ENCODE measurements around the gene NPBWR2. TPM values are rescaled to one million over a fixed set of nuclear protein-coding genes. Genes with fewer than 3 reads are reported as not detected.

The NPBWR2 gene
- total RNA-seq, 3 donors from 2014 or later (not counting 1 experiment from before 2014, with no cell fraction given) = not detected

DNA sequence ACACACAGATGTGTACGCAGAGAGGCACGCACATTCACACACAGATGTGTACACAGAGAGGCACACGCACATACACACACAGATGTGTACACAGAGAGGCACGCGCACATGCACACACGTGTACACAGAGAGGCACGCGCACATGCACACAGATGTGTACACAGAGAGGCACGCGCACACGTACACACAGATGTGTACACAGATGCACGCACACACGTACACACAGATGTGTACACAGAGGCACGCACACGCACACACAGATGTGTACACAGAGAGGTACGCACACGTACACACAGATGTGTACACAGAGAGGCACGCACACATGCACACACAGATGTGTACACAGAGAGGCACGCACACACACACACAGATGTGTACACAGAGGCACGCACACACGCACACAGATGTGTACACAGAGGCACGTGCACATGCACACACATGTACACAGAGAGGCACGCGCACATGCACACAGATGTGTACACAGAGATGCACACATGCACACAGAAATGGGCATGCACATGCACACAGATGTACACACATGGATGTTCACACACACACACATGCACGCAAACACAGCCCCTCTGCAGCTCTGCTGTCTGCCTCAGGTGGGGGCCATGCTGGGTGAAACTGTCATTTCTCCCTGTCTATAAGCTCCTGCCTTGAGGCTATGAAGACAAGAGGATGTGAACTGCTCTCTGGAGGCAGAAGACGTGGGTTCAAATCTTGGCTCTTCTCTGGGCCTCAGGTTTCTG, 42.6 kb upstream of the NPBWR2 start:
- Histone ChIP-seq H3K4me1 (ENCODE audit: control insufficient read depth, insufficient read depth, low read length) (no peaks in the 10 kb centered on the region), H3K4me3 (ENCODE audit: low read length) (no peak overlapping the region), H3K27me3 (ENCODE audit: control insufficient read depth, insufficient read depth, low read length) (no peaks in the 10 kb centered on the region), H3K27ac (ENCODE audit: low read length) (no peak overlapping the region), H3K9me3 (ENCODE audit: control insufficient read depth, insufficient read depth, low read length) (peaks cover 8% of the 10 kb centered on the region), H3K36me3 (ENCODE audit: control insufficient read depth, insufficient read depth, low read length) (no peaks in the 10 kb centered on the region)
- no peak overlapping the region for H3K4me3 Mint-ChIP-seq
- no peak for TF ChIP-seq CTCF (IDR thresholded peaks at IDR 0.05)
- no peaks in the 10 kb centered on the region for H3K9me3 Mint-ChIP-seq
- ATAC-seq = no peak
- H3K4me1 Mint-ChIP-seq = no peaks in the 10 kb centered on the region
- H3K36me3 Mint-ChIP-seq = no peaks in the 10 kb centered on the region
- DNase-seq = no peak
- H3K27ac Mint-ChIP-seq = no peak overlapping the region
- intact Hi-C loops (cut with micrococcal nuclease) = no loop called here
- peaks cover 0 to 5% of the 10 kb centered on the region in 2 donors for H3K27me3 Mint-ChIP-seq (ENCODE audit: low read depth in 2 of 2)
- WGBS (ENCODE audit: insufficient coverage) = 89% methylated on average over 26 of the region's 26 CpGs

DNA sequence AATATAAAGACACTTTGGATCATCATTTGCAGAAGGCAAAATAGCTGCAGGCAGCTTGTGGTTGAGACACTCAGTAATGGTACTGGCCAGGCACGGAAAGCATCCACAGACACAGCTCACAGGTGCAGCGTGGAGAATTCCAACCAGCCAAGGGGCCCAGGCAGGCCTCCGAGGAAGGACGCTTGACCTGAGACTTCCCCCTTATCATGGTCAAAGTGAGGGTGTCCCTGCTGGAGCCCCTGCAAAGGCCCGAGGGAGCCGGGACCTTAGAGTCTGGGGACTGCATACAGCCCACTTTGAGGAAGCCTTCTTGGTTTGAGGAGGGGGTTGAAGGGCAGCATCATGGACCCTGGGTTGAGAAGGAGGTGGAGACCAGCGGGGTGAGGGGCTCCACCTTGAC, 41.8 kb upstream of the NPBWR2 start:
- H3K4me1 ChIP-seq (ENCODE audit: control insufficient read depth, insufficient read depth, low read length) = no peaks in the 10 kb centered on the region
- no peak overlapping the region for H3K4me3 Mint-ChIP-seq
- no peaks in the 10 kb centered on the region for H3K36me3 ChIP-seq (ENCODE audit: control insufficient read depth, insufficient read depth, low read length)
- 89% methylated on average over 7 of the region's 7 CpGs for WGBS (ENCODE audit: insufficient coverage)
- no peak overlapping the region for H3K4me3 ChIP-seq (ENCODE audit: low read length)
- peaks cover 0 to 2% of the 10 kb centered on the region in 2 donors for H3K9me3 Mint-ChIP-seq
- H3K36me3 Mint-ChIP-seq = no peaks in the 10 kb centered on the region
- H3K27ac Mint-ChIP-seq = no peak overlapping the region
- H3K27me3 ChIP-seq (ENCODE audit: control insufficient read depth, insufficient read depth, low read length) = no peaks in the 10 kb centered on the region
- H3K27ac ChIP-seq (ENCODE audit: low read length) = no peak overlapping the region
- ATAC-seq = no peak
- H3K27me3 Mint-ChIP-seq (ENCODE audit: low read depth in 2 of 2) = peaks cover 0 to 5% of the 10 kb centered on the region in 2 donors
- DNase-seq = no peak
- intact Hi-C loops (cut with micrococcal nuclease) = no loop called here
- no peaks in the 10 kb centered on the region for H3K4me1 Mint-ChIP-seq
- TF ChIP-seq CTCF (IDR thresholded peaks at IDR 0.05) = no peak
- H3K9me3 ChIP-seq (ENCODE audit: control insufficient read depth, insufficient read depth, low read length) = peaks cover 12% of the 10 kb centered on the region

DNA sequence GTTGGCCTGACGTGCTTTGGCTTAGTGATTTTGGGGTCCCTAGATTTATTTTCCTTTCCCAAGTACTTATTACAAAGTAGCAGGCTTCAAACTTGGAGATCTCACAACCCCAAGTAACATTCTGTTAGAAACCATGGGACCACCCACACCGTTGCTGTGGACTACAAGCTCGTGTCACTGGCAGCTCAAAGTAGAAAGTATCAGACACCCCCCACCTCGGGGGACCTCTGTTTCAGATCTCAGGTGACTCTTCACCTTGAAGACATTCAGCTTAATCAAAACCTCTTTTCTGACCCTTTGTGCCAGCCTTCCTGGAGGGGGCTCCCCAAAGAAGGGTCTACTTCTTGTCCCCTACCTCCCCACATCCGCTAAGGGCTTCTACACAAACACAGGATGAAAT, 41.2 kb upstream of the NPBWR2 start:
- no peaks in the 10 kb centered on the region for H3K36me3 Mint-ChIP-seq
- Histone ChIP-seq H3K36me3 (ENCODE audit: control insufficient read depth, insufficient read depth, low read length) (no peaks in the 10 kb centered on the region), H3K4me3 (ENCODE audit: low read length) (no peak overlapping the region), H3K4me1 (ENCODE audit: control insufficient read depth, insufficient read depth, low read length) (no peaks in the 10 kb centered on the region), H3K27me3 (ENCODE audit: control insufficient read depth, insufficient read depth, low read length) (no peaks in the 10 kb centered on the region), H3K9me3 (ENCODE audit: control insufficient read depth, insufficient read depth, low read length) (peaks cover 12% of the 10 kb centered on the region), H3K27ac (ENCODE audit: low read length) (no peak overlapping the region)
- intact Hi-C loops (cut with micrococcal nuclease) = no loop called here
- peaks cover 0 to 3% of the 10 kb centered on the region in 2 donors for H3K27me3 Mint-ChIP-seq (ENCODE audit: low read depth in 2 of 2)
- ATAC-seq (no peak), DNase-seq (no peak)
- H3K4me1 Mint-ChIP-seq = no peaks in the 10 kb centered on the region
- 83% methylated on average over 5 of the region's 5 CpGs for WGBS (ENCODE audit: insufficient coverage)
- no peak overlapping the region for H3K4me3 Mint-ChIP-seq
- no peak overlapping the region for H3K27ac Mint-ChIP-seq
- peaks cover 0 to 2% of the 10 kb centered on the region in 2 donors for H3K9me3 Mint-ChIP-seq
- no peak for TF ChIP-seq CTCF (IDR thresholded peaks at IDR 0.05)

All from natural killer cell (primary cell).